HCT116 (cell line): ENCODE measurements around the gene PRKAA1.

Source experiments
- CTCF ChIP-seq, 3 experiments: fragments of 200-600 bp in 1 of 3; sonication (generic) in 1 of 3; IDR thresholded peaks in 2 of 3; conservative IDR thresholded peaks in 1 of 3; 2 replicates each; pipeline ENCODE4 v1.5.1; 2012 to 2017; ENCODE audit warnings: low read depth in 2 of 3, low read length in 2 of 3, antibody characterized with exemption in 1 of 3, borderline replicate concordance in 1 of 3, control low read depth in 1 of 3, mild to moderate bottlenecking in 1 of 3, mixed read lengths in 1 of 3, mixed run types in 1 of 3, moderate library complexity in 1 of 3; ENCODE audit not compliant: insufficient read depth in 1 of 3
- ELF1 ChIP-seq: IDR thresholded peaks from 2 replicates; pipeline ENCODE4 v1.6.1; 2012; ENCODE audit warnings: low read depth, borderline replicate concordance
- MAX ChIP-seq: IDR thresholded peaks from 2 replicates; pipeline ENCODE4 v1.6.1; 2012
- POLR2AphosphoS5 ChIP-seq: IDR thresholded peaks from 2 replicates; pipeline ENCODE4 v1.6.1; 2011; ENCODE audit warnings: mild to moderate bottlenecking, low read depth, low read length, moderate library complexity
- ZNF274 ChIP-seq: fragments of 200-500 bp; sonication (Bioruptor generic); IDR thresholded peaks from 2 replicates; pipeline ENCODE4 v1.6.1; 2014; ENCODE audit warnings: mild to moderate bottlenecking, low read depth, low read length, inconsistent platforms

GRCh38 chr5:40790947-40791593, 7.1 kb downstream of the PRKAA1 start:
- TF ChIP-seq ELF1, result no peak
- no peak for TF ChIP-seq MAX
- no peak for TF ChIP-seq CTCF (IDR thresholded peaks at IDR 0.05 in 2 of 3, conservative IDR thresholded peaks at IDR 0.05 in 1 of 3; ENCODE audit: borderline replicate concordance in 1 of 3, insufficient read depth in 1 of 3, low read depth in 2 of 3, low read length in 2 of 3)
- TF ChIP-seq ZNF274, result no peak
- no peak for TF ChIP-seq POLR2AphosphoS5
